GM18508 (cell line): ENCODE results near the gene CXCR4.
A peak's percentile ranks its signal among the peaks of the same experiment; 100 is the strongest.

Experiments
- ATAC-seq: cut with Tn5 transposase; IDR thresholded peaks from one replicate; pipeline ENCODE4 v1.9.1; 2021; ENCODE audit warnings: moderate number of reproducible peaks; ENCODE audit not compliant: insufficient read depth, unreplicated experiment

CXCR4 gene

GRCh38 chr2:136117909-136118818 is at the start of gene CXCR4:
TSS of gene CXCR4 (minus strand) at chr2:136118149. CDS start at chr2:136118060, 89 bp downstream.
- ATAC-seq = no peak

GRCh38 chr2:136164280-136164776 is 46.4 kb upstream of the CXCR4 start:
- ATAC-seq = no peak

GRCh38 chr2:136162438-136162837 is 44.5 kb upstream of the CXCR4 start:
- no peak for ATAC-seq

GRCh38 chr2:136156411-136156810 is 38.5 kb upstream of the CXCR4 start:
- ATAC-seq = no peak

DNA sequence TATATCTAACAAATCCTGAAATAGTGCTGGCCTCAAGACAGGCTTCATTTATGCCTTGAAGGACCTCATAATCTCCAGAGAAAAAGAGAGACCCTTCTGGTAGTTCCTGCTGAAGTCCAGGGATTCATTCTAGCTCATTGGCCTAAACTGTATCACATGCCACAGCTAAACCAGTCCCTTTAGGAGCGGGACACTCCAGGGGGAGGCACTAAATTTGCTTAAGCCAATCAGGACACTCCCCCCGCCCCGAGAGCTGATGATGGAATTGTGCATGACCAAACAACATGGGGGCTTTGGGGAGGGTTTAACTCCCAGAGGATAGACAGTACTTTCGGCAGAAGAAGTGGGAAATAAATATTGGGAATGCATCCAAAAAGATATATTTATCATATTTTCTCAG is 36.4 kb upstream of the CXCR4 start:
- ATAC-seq = no peak

DNA sequence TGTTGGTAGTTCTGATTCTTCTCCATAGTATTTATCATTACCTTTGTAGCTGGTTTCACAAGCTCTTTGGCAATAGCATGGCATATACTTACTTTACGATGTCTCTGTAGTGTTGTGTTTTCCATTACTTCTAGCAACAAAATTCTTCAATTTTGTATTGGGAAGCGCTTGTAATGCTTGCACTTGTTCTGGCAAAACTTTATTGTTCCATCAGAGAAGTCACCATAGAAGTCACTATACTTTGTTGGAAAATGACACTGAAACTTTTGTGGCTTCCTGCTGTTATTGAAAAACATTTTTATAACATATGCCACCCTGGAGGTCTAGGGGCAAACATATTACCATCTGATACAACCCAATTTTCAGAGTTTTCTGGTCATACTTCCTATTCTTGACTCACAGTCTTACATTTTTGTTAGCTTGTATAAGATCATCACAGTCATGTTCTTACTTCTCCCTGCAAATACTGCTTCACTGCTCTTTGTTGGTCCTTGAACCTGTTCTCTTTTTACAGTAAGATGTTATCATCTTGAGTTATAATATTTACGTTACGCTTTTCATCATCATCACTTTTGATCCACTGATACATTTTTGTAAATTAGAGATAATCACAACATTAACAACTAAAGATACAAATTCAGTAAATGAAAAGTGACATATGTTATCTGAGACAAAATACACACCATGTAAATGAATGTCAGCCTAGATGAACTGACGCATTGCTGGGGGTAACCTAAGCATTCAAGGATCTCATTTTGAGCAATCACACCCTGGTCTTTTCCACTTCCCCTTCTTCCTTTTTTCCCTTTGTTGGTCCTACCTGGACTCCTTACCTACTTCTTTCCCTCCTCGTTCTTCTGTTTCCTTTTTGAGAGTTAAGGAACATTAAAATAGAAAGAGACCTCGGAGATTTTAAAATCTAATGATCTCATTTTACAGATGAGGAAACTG is 33.3 kb upstream of the CXCR4 start:
- ATAC-seq = no peak

DNA sequence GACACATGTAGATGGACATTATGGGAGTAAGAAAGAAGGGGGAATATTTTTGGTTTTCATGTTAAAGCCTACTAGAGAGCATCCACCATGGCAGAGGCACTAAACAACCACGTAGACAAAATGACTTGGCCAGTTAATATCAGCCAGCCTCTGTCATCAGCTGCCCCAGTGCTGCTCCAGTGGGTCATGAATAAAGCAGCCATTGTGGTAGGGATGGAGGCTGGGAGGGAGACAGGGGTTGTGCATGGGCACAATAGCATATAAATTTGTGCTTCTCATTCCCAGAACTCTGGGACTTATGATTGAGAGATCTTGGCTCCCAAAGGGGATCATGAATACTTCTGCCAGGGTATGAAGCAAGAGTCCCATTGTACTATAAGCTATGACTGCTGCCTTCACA is 31.1 kb upstream of the CXCR4 start:
- no peak for ATAC-seq

DNA sequence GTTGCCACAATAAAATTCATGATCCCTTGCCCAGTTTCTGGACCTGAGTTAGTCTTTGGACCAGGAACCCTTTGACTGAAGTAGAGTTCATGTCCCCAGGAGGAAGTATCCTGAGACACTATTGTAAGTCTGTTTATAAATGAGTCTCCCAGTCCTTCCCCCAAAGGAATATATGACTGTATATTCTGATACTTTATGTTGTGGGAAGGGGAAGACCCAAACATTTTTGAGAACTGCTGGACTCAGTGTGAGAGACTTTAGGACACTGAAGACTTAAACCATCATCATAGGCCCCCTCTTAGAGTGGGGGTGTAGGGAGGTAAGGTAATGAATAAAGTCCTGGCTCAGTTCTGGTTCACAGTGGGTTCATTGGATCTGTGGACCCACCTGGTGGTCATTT is 28.6 kb upstream of the CXCR4 start:
- ATAC-seq = no peak

GRCh38 chr2:136143603-136144451 is 25.9 kb upstream of the CXCR4 start:
- ATAC-seq = no peak

- ATAC-seq = no peak
These were observed 23.7 kb upstream of the CXCR4 start for GRCh38 chr2:136141510-136142149.

- ATAC-seq = no peak
These were observed 21.7 kb upstream of the CXCR4 start for GRCh38 chr2:136139631-136140030.

DNA sequence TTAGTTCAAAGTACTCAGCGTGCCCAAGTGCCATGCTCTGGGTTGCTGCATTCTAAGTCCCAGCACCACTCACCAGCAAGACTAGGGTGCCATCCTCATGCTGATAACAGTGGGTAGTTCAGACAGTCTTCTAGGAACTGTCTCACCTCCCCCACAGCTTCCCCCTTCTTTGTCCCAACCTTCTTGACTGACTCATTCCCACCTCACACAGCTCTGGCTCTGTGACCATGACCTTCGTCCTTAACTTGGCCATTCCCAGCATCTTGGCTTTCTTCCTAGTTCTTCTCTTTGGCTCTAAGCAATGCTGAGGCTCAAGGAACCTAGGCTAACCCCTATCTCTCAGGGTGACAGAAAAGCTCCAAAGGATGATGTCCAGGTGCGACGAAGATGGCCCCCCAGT is 20.0 kb upstream of the CXCR4 start:
- no peak for ATAC-seq

DNA sequence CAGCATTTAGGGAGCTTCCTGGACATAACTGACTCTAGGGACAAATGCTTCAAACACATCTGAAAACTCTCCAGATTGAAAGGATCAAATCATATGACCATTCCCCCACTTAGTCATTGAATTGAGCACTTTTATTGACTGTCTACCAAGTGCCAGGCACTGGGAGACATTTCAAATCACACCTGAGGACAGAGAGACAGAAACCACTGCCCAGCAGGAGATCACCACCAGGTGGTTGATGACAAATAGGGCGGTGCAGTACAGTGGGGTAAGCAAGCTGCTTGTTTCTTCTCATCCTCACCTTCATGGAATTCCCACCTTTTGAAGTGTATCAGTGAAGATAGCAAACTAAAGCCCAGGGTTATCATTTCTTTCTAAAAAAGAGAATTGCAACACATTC is 19.0 kb upstream of the CXCR4 start:
- no peak for ATAC-seq

DNA sequence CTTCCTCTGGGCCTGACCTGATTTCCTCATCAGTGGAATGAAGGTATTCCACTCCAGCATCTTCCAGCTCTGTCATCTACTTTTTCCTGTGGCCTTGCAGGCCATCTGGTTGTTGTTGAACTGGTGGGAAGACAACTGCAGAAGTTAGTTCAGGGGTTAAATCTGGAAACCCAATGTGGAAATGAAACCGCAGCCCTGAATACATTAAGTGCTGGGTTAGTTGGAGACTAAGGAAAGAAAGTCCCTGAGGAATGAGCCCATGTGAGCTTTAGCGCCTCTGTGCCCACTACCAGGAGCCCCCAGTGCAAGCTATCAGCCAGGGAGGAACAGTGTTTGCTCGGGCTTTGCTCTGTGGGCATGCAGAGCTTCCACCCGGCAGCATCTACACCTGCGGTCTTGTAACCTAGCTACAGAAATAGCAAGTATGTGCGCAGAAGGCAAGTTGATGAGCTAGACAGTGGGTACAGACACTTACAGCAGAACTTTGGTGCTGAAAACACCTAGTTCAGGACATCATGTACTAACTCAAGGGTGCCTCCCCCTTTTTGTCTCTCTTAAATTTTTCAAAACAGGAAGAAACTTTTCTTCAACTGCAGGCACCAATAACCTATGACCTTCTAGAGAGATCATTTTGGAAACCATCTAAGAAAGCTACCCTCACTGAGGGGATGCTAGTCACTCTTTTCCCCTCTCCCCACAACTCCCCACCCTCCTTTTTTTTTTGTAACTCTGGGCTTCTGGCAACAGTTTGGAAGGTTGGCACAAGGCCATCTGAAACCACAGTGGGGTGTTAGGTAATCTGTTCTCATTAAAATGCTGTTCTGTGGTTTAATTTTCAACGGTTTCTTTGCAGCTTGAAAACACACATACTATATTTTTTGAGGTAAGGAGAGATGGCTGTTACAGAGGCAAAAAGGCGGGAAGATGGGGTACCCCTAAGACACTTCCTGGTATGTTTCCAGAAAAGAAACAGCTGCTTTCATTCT is 18.3 kb upstream of the CXCR4 start:
- peak; percentile 31 for ATAC-seq

DNA sequence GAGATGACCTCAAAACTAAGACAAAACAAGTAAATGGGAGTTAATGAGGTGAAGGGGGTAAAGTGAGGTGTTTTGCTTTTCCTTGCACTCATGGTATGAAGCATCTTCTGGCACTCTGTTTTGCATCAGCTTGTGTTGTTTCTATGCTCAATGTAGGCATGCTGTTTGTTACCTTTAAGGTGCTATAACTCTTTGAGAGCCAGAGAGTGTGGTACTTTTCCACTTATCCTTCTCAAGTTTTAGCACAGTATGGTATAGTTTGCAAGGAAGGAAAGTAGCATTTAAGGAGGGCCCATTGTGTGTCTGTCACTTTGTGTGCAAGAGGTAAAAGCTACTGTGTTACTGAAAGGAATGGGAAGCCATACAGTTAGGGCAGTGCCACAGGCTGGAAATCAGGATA is 17.5 kb upstream of the CXCR4 start:
- no peak for ATAC-seq

GRCh38 chr2:136134126-136134525 is 16.2 kb upstream of the CXCR4 start:
- ATAC-seq = peak; percentile 24

GRCh38 chr2:136133586-136133985 is 15.6 kb upstream of the CXCR4 start:
- no peak for ATAC-seq

GRCh38 chr2:136133176-136133575 is 15.2 kb upstream of the CXCR4 start:
- ATAC-seq = no peak

DNA sequence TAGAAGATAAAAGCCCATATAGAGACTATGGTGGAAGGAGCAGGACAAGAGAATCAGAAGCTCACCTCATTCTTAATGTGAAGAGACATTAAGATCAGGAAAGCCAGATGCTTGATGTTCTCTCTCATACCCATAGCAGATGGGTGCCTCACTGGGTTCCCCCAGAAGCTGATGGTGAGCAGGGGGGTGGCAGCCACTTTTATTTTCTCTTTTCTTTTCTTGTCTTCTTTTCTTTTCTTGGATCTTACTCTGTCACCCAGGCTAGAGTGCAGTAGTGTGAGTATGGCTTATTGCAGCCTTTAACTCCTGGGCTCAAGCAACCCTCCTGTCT is 14.8 kb upstream of the CXCR4 start:
- no peak for ATAC-seq
